ENCODE data around the gene CFAP73. TPM values are rescaled to one million over a fixed set of nuclear protein-coding genes. Genes with fewer than 3 reads are reported as not detected.

The CFAP73 gene
- total and polyA plus RNA-seq, 2 experiments from 2014 or later, result 0.50 to 0.59 TPM

DNA sequence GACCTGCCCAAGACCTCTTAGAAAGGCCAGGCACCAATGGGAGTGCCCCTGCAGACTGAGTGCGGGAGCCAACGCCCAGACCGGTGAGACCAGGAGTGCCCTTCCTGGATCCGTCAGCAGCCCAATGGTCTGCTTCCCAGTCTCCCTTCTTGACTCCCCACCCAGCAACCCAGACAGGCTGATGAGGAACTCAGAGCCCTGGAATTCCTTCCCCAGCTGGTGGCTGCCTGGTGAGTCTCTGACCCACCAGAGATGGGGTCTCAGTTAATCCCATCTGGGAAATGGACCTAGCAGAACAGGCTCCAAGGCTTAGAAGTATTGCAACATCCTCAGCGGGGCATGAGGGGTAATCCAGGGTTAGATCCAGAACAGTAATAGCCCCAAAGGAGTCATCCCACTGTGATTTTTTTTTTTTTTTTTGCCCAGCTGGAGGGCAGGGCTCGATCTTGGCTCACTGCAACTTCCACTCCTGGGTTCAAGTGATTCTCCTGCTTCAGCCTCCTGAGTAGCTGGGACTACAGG lies 12.5 kb upstream of the CFAP73 start:
- H3K36me3 ChIP-seq (ENCODE audit: insufficient read depth), result no peaks in the 10 kb centered on the region
- H3F3A ChIP-seq (replicated peaks; ENCODE audit: low read depth), result 0 out of 2 replicates have a peak, but pooled peaks cover 4% of the 10 kb centered on the region
- Mint-ChIP-seq H3K9me3 (no peaks in the 10 kb centered on the region), H3K4me1 (peaks cover 15% of the 10 kb centered on the region), H3K27ac (no peak overlapping the region), H3K27me3 (ENCODE audit: insufficient read depth, low read depth, poor library complexity) (peaks cover 18% of the 10 kb centered on the region), H3K36me3 (ENCODE audit: low read depth) (no peaks in the 10 kb centered on the region), H3K4me3 (peak overlapping the region; percentile 32; the same call in 1 of the 3 replicates)
- no peaks in the 10 kb centered on the region for H3K9me2 ChIP-seq (ENCODE audit: insufficient read depth)
- H3K27ac ChIP-seq (ENCODE audit: low read depth), result no peak overlapping the region
- no peak for DNase-seq (ENCODE audit: low spot score)
- peaks cover 14% of the 10 kb centered on the region for H3K4me1 ChIP-seq (ENCODE audit: insufficient read depth)
- H3K27me3 ChIP-seq (ENCODE audit: insufficient read depth), result peaks cover 8% of the 10 kb centered on the region
- H4K20me1 ChIP-seq (replicated peaks; ENCODE audit: insufficient read depth), result no peaks in the 10 kb centered on the region
- no peak for ATAC-seq
- TF ChIP-seq POLR2AphosphoS5 (IDR thresholded peaks at IDR 0.05; ENCODE audit: low read depth), result no peak
- TF ChIP-seq, protein P1, sequence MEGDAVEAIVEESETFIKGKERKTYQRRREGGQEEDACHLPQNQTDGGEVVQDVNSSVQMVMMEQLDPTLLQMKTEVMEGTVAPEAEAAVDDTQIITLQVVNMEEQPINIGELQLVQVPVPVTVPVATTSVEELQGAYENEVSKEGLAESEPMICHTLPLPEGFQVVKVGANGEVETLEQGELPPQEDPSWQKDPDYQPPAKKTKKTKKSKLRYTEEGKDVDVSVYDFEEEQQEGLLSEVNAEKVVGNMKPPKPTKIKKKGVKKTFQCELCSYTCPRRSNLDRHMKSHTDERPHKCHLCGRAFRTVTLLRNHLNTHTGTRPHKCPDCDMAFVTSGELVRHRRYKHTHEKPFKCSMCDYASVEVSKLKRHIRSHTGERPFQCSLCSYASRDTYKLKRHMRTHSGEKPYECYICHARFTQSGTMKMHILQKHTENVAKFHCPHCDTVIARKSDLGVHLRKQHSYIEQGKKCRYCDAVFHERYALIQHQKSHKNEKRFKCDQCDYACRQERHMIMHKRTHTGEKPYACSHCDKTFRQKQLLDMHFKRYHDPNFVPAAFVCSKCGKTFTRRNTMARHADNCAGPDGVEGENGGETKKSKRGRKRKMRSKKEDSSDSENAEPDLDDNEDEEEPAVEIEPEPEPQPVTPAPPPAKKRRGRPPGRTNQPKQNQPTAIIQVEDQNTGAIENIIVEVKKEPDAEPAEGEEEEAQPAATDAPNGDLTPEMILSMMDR (conservative IDR thresholded peaks at IDR 0.05; ENCODE audit: low read depth in 2 of 2), result no peak
- TF ChIP-seq STAT1 (IDR thresholded peaks at IDR 0.05; ENCODE audit: unreplicated experiment), result no peak
- no peak for TF ChIP-seq ZNF114 (CRISPR knock-in tag; IDR thresholded peaks at IDR 0.05)
- TF ChIP-seq, protein P2, sequence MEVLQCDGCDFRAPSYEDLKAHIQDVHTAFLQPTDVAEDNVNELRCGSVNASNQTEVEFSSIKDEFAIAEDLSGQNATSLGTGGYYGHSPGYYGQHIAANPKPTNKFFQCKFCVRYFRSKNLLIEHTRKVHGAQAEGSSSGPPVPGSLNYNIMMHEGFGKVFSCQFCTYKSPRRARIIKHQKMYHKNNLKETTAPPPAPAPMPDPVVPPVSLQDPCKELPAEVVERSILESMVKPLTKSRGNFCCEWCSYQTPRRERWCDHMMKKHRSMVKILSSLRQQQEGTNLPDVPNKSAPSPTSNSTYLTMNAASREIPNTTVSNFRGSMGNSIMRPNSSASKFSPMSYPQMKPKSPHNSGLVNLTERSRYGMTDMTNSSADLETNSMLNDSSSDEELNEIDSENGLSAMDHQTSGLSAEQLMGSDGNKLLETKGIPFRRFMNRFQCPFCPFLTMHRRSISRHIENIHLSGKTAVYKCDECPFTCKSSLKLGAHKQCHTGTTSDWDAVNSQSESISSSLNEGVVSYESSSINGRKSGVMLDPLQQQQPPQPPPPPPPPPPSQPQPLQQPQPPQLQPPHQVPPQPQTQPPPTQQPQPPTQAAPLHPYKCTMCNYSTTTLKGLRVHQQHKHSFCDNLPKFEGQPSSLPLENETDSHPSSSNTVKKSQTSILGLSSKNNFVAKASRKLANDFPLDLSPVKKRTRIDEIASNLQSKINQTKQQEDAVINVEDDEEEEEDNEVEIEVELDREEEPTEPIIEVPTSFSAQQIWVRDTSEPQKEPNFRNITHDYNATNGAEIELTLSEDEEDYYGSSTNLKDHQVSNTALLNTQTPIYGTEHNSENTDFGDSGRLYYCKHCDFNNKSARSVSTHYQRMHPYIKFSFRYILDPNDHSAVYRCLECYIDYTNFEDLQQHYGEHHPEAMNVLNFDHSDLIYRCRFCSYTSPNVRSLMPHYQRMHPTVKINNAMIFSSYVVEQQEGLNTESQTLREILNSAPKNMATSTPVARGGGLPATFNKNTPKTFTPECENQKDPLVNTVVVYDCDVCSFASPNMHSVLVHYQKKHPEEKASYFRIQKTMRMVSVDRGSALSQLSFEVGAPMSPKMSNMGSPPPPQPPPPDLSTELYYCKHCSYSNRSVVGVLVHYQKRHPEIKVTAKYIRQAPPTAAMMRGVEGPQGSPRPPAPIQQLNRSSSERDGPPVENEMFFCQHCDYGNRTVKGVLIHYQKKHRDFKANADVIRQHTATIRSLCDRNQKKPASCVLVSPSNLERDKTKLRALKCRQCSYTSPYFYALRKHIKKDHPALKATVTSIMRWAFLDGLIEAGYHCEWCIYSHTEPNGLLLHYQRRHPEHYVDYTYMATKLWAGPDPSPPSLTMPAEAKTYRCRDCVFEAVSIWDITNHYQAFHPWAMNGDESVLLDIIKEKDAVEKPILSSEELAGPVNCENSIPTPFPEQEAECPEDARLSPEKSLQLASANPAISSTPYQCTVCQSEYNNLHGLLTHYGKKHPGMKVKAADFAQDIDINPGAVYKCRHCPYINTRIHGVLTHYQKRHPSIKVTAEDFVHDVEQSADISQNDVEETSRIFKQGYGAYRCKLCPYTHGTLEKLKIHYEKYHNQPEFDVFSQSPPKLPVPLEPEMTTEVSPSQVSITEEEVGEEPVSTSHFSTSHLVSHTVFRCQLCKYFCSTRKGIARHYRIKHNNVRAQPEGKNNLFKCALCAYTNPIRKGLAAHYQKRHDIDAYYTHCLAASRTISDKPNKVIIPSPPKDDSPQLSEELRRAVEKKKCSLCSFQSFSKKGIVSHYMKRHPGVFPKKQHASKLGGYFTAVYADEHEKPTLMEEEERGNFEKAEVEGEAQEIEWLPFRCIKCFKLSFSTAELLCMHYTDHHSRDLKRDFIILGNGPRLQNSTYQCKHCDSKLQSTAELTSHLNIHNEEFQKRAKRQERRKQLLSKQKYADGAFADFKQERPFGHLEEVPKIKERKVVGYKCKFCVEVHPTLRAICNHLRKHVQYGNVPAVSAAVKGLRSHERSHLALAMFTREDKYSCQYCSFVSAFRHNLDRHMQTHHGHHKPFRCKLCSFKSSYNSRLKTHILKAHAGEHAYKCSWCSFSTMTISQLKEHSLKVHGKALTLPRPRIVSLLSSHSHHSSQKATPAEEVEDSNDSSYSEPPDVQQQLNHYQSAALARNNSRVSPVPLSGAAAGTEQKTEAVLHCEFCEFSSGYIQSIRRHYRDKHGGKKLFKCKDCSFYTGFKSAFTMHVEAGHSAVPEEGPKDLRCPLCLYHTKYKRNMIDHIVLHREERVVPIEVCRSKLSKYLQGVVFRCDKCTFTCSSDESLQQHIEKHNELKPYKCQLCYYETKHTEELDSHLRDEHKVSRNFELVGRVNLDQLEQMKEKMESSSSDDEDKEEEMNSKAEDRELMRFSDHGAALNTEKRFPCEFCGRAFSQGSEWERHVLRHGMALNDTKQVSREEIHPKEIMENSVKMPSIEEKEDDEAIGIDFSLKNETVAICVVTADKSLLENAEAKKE (CRISPR knock-in tag; IDR thresholded peaks at IDR 0.05), result no peak
- TF ChIP-seq JUNB (IDR thresholded peaks at IDR 0.05; ENCODE audit: unreplicated experiment), result no peak
- no peaks in the 10 kb centered on the region for H3K79me2 ChIP-seq (replicated peaks; ENCODE audit: insufficient read depth)
- H2AFZ ChIP-seq, result no peak overlapping the region
- H3K4me2 ChIP-seq, result no peak overlapping the region
- H3K4me3 ChIP-seq, result no peak overlapping the region
